Hepatocyte (in vitro differentiated cells): ENCODE data around the gene CINP.

Source experiments
- EZH2 ChIP-seq: fragments of 200-600 bp; sonication (generic); IDR thresholded peaks from 2 replicates; pipeline ENCODE4 v1.6.1; 2016; ENCODE audit warnings: antibody characterized with exemption, mild to moderate bottlenecking, borderline replicate concordance
- EZH2phosphoT487 ChIP-seq: fragments of 200-600 bp; sonication (generic); IDR thresholded peaks from one replicate; pipeline ENCODE4 v1.6.1; 2018; ENCODE audit warnings: antibody characterized with exemption, mild to moderate bottlenecking, low read depth, moderate library complexity; ENCODE audit not compliant: unreplicated experiment, severe bottlenecking
- TF ChIP-seq, protein P1 (sequence below): fragments of 200-600 bp; sonication (generic); IDR thresholded peaks from 2 replicates; pipeline ENCODE4 v1.5.1; 2016; ENCODE audit warnings: antibody characterized with exemption, mild to moderate bottlenecking; ENCODE audit not compliant: poor library complexity

DNA sequence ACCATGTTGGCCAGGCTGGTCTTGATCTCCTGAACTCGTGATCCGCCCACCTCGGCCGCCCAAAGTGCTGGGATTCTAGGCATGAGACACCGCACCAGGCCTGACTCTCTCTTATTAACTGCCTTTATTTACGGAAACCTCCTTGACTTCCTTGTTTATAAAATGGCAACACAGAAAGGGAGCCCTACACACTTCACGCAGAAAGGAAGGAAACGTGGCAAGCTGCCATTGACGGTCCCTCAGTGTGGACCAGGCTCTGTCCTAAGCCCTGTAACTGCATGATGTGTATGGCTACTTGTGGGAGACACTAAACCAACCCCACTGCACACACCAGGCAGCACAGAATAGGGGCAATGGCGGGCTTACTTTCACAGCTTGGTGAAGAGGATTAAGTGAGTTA, 11.7 kb downstream of the CINP start:
- TF ChIP-seq EZH2 (no peak), EZH2phosphoT487 (no peak)
- TF ChIP-seq, protein P1, sequence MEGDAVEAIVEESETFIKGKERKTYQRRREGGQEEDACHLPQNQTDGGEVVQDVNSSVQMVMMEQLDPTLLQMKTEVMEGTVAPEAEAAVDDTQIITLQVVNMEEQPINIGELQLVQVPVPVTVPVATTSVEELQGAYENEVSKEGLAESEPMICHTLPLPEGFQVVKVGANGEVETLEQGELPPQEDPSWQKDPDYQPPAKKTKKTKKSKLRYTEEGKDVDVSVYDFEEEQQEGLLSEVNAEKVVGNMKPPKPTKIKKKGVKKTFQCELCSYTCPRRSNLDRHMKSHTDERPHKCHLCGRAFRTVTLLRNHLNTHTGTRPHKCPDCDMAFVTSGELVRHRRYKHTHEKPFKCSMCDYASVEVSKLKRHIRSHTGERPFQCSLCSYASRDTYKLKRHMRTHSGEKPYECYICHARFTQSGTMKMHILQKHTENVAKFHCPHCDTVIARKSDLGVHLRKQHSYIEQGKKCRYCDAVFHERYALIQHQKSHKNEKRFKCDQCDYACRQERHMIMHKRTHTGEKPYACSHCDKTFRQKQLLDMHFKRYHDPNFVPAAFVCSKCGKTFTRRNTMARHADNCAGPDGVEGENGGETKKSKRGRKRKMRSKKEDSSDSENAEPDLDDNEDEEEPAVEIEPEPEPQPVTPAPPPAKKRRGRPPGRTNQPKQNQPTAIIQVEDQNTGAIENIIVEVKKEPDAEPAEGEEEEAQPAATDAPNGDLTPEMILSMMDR: no peak
